CD14-positive monocyte (primary cell): ENCODE measurements around the gene SRPX. TPM values are rescaled to one million over a fixed set of nuclear protein-coding genes. Genes with fewer than 3 reads are reported as not detected.

Experiments
- DNase-seq, 3 donors: peaks; one replicate each; pipeline ENCODE4 v3.0.0-alpha.2; 2011 to 2022
- H2AFZ ChIP-seq: 2 replicates; pipeline ENCODE4 v1.6.0; 2012; ENCODE audit warnings: mild to moderate bottlenecking, low read depth, low read length, inconsistent platforms; ENCODE audit not compliant: insufficient read depth, poor library complexity, severe bottlenecking
- H3K27ac ChIP-seq, 2 donors: 1 replicate in 1 of 2; 2 replicates in 1 of 2; pipeline ENCODE4 v1.5.1; 2012 to 2013; ENCODE audit warnings: low read length in 2 of 2, control low read depth in 1 of 2, inconsistent platforms in 1 of 2, low read depth in 1 of 2, mild to moderate bottlenecking in 1 of 2
- H3K27me3 ChIP-seq, 2 donors: one replicate each; pipeline versions ENCODE4 v1.6.0 to v1.6.1; 2011 to 2013; ENCODE audit warnings: low read length in 2 of 2; ENCODE audit not compliant: control insufficient read depth in 2 of 2, insufficient read depth in 2 of 2
- H3K36me3 ChIP-seq, 2 donors: replicated peaks in 1 of 2; 1 replicate in 1 of 2; 2 replicates in 1 of 2; pipeline versions ENCODE4 v1.5.1 to v1.6.1; 2012 to 2013; ENCODE audit warnings: low read length in 2 of 2, control low read depth in 1 of 2, inconsistent platforms in 1 of 2, mild to moderate bottlenecking in 1 of 2; ENCODE audit not compliant: insufficient read depth in 2 of 2, control insufficient read depth in 1 of 2
- H3K4me1 ChIP-seq, 2 donors: 1 replicate in 1 of 2; 2 replicates in 1 of 2; pipeline versions ENCODE4 v1.5.1 to v1.6.1; 2012 to 2013; ENCODE audit warnings: low read length in 2 of 2, control low read depth in 1 of 2, inconsistent platforms in 1 of 2, mild to moderate bottlenecking in 1 of 2, moderate library complexity in 1 of 2; ENCODE audit not compliant: insufficient read depth in 2 of 2, control insufficient read depth in 1 of 2
- H3K4me2 ChIP-seq: replicated peaks from 2 replicates; pipeline ENCODE3; 2012; ENCODE audit warnings: low read length, moderate library complexity, mild to moderate bottlenecking; ENCODE audit not compliant: poor library complexity, severe bottlenecking; ENCODE audit errors: extremely low read depth
- H3K4me3 ChIP-seq, 3 experiments: fragments of 200-600 bp in 1 of 3; sonication (generic) in 1 of 3; replicated peaks in 1 of 3; 1 replicate in 2 of 3; 2 replicates in 1 of 3; pipeline ENCODE4 v1.5.1; 2011 to 2013; ENCODE audit warnings: low read length in 3 of 3, mild to moderate bottlenecking in 3 of 3, control low read depth in 2 of 3, low read depth in 2 of 3, inconsistent platforms in 1 of 3, moderate library complexity in 1 of 3
- H3K79me2 ChIP-seq: 2 replicates; pipeline ENCODE4 v1.6.0; 2012; ENCODE audit warnings: mild to moderate bottlenecking, control low read depth, inconsistent platforms, low read length, moderate library complexity; ENCODE audit not compliant: insufficient read depth
- H3K9ac ChIP-seq: 2 replicates; pipeline ENCODE4 v1.6.0; 2017; ENCODE audit warnings: low read length, mild to moderate bottlenecking; ENCODE audit not compliant: insufficient read depth, poor library complexity, severe bottlenecking
- H3K9me3 ChIP-seq, 2 donors: replicated peaks in 1 of 2; 1 replicate in 1 of 2; 2 replicates in 1 of 2; pipeline versions ENCODE4 v1.5.1 to v1.6.1; 2012 to 2013; ENCODE audit warnings: low read length in 2 of 2, control low read depth in 1 of 2; ENCODE audit not compliant: control insufficient read depth in 1 of 2, insufficient read depth in 1 of 2
- H4K20me1 ChIP-seq: 2 replicates; pipeline ENCODE4 v1.6.0; 2012; ENCODE audit warnings: mild to moderate bottlenecking, low read length, control low read depth, moderate library complexity; ENCODE audit not compliant: insufficient read depth
- H3K27ac Mint-ChIP-seq, 7 donors: one replicate each; pipeline ENCODE4 v1.8.0; 2020; ENCODE audit warnings: mild to moderate bottlenecking in 7 of 7, mixed read lengths in 7 of 7, moderate library complexity in 6 of 7, inconsistent platforms in 2 of 7
- H3K27me3 Mint-ChIP-seq, 3 donors: one replicate each; pipeline ENCODE4 v1.8.0; 2021 to 2022; ENCODE audit warnings: low read depth in 3 of 3, mild to moderate bottlenecking in 3 of 3, mixed read lengths in 3 of 3, moderate library complexity in 3 of 3, inconsistent platforms in 1 of 3
- H3K36me3 Mint-ChIP-seq, 2 donors: one replicate each; pipeline ENCODE4 v1.8.0; 2020; ENCODE audit warnings: mixed read lengths in 2 of 2, inconsistent platforms in 1 of 2, mild to moderate bottlenecking in 1 of 2
- H3K4me1 Mint-ChIP-seq: one replicate; pipeline ENCODE4 v1.8.0; 2020; ENCODE audit warnings: mild to moderate bottlenecking, mixed read lengths
- H3K4me3 Mint-ChIP-seq, 2 donors: one replicate each; pipeline ENCODE4 v1.8.0; 2020; ENCODE audit warnings: mild to moderate bottlenecking in 2 of 2, mixed read lengths in 2 of 2, moderate library complexity in 1 of 2
- H3K9me3 Mint-ChIP-seq, 7 donors: one replicate each; pipeline ENCODE4 v1.8.0; 2020 to 2022; ENCODE audit warnings: mixed read lengths in 7 of 7, mild to moderate bottlenecking in 6 of 7, moderate library complexity in 6 of 7, inconsistent platforms in 2 of 7
- CTCF ChIP-seq: fragments of 200-600 bp; IDR thresholded peaks from one replicate; pipeline ENCODE4 v1.8.0; 2022; ENCODE audit warnings: antibody characterized with exemption, mild to moderate bottlenecking
- WGBS: methylation state at CpG from one replicate; pipeline ENCODE4 v1.1.5; 2013; ENCODE audit warnings: missing lambda C conversion rate; ENCODE audit not compliant: insufficient coverage; 5-methylcytosine and 5-hydroxymethylcytosine counted together
- intact Hi-C, 2 donors: fragments of 100-400 bp; cut with micrococcal nuclease; formaldehyde crosslinking; loops; one replicate each; pipeline versions ENCODE4 v1.15.0 to v1.15.1; 2023
- polyA plus RNA-seq, 3 donors: library from polyadenylated mRNA; depleted of rRNA in 1 of 3; unstranded in 2 of 3; stranded (reverse) in 1 of 3; fragments of 300-500 nt in 2 of 3; fragments of >200 nt in 1 of 3; fragmentation: Illumina TruSeq in 2 of 3; gene quantifications; 1 replicate in 2 of 3; 2 replicates in 1 of 3; pipeline ENCODE4 v1.2.3, GENCODE V29; 2012 to 2021

SRPX gene
- polyA plus RNA-seq, 3 donors, result not detected

- no CpG with 5 or more reads among the region's 4 CpGs for WGBS
- no peaks in the 10 kb centered on the region for H3K36me3 ChIP-seq
- no peak overlapping the region for H3K4me3 Mint-ChIP-seq
- H3K4me1 ChIP-seq, result no peaks in the 10 kb centered on the region
- H3K27ac Mint-ChIP-seq, result no peak overlapping the region
- peaks cover 0 to 3% (median 0%) of the 10 kb centered on the region in 7 donors for H3K9me3 Mint-ChIP-seq
- H3K79me2 ChIP-seq, result no peaks in the 10 kb centered on the region
- intact Hi-C loops, result no loop called here
- no peaks in the 10 kb centered on the region for H3K36me3 Mint-ChIP-seq
- no peaks in the 10 kb centered on the region for H3K9me3 ChIP-seq
- H3K27me3 Mint-ChIP-seq, result peaks cover 0 to 4% (median 2%) of the 10 kb centered on the region in 3 donors
- H3K4me1 Mint-ChIP-seq, result peaks cover 10% of the 10 kb centered on the region
- no peak for TF ChIP-seq CTCF
- H3K27ac ChIP-seq, result no peak overlapping the region
- no peak overlapping the region for H3K4me3 ChIP-seq
- H2AFZ ChIP-seq, result no peak overlapping the region
- peak in 1 of 3 donors; percentile 15 for DNase-seq
- H3K27me3 ChIP-seq, result no peaks in the 10 kb centered on the region
- no peak overlapping the region for H3K9ac ChIP-seq
- no peak overlapping the region for H3K4me2 ChIP-seq
- H4K20me1 ChIP-seq, result no peaks in the 10 kb centered on the region
Measured at GRCh38 chrX:38211891-38212635, 8.6 kb downstream of the SRPX start.

- no CpG with 5 or more reads among the region's 3 CpGs for WGBS
- TF ChIP-seq CTCF, result no peak
- Histone ChIP-seq H3K79me2 (no peaks in the 10 kb centered on the region), H3K36me3 (no peaks in the 10 kb centered on the region), H3K27me3 (no peaks in the 10 kb centered on the region), H4K20me1 (no peaks in the 10 kb centered on the region), H3K4me1 (no peaks in the 10 kb centered on the region), H3K4me3 (no peak overlapping the region), H3K9ac (no peak overlapping the region), H2AFZ (no peak overlapping the region), H3K9me3 (no peaks in the 10 kb centered on the region), H3K4me2 (no peak overlapping the region), H3K27ac (no peak overlapping the region)
- Mint-ChIP-seq H3K27ac (no peak overlapping the region), H3K27me3 (peaks cover 0 to 1% (median 1%) of the 10 kb centered on the region in 3 donors), H3K4me3 (no peak overlapping the region), H3K9me3 (peaks cover 0 to 7% (median 0%) of the 10 kb centered on the region in 7 donors), H3K36me3 (no peaks in the 10 kb centered on the region), H3K4me1 (peaks cover 6% of the 10 kb centered on the region)
- intact Hi-C loops, result no loop called here
- no peak for DNase-seq
Measured at GRCh38 chrX:38206542-38206941, 14.1 kb downstream of the SRPX start.
